Measurements from ENCODE around the gene SDHAF1.
A peak's percentile ranks its signal among the peaks of the same experiment; 100 is the strongest.
"Not testable (repeated sequence)": the region's sequence is repeated elsewhere in the genome, so short reads cannot be mapped to it uniquely, and the experiment has no call there.

Gene SDHAF1

DNA sequence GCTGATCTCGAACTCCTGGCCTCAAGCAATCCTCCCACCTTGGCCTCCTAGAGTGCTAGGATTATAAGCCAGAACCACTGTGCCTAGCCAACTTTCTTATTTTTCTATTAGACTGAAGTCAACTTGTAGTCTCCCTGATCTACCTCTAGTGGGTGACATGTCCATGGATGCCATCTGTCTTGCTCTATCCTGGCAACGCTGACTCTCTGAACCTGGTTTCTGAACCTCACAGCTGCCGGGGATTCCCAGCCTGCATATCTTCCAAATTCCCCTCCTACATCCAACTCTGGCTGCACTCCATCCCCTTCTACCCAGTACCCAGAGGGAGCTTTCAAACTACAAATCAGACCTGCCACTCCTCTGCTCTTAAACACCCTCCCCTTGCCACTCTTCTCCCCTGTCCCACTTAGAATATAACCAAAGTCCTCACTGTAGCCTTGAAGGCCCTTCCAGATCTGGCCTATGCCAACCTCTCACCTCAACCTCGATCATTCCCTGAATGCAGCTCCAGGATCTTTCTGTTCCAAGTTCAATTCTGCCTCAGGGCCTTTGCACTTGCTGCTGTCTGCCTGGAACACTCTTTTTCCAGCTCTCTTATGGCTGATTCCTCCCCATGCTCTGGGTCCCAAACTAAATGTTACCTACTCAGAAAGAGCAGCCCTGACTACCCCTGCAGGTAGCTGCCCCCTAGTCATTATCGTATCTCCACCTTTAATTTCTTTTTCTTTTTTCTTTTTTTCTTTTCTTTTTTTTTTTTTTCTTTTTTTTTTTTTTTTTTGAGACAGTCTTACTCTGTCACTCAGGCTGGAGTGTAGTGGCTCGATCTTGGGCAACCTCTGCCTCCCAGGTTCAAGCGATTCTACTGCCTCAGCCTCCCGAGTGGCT is 35.5 kb downstream of the SDHAF1 start:
- in situ Hi-C loops (cut with HindIII; ENCODE audit: low sequenced_read_pairs): no loop called here
- TF ChIP-seq, protein P1, sequence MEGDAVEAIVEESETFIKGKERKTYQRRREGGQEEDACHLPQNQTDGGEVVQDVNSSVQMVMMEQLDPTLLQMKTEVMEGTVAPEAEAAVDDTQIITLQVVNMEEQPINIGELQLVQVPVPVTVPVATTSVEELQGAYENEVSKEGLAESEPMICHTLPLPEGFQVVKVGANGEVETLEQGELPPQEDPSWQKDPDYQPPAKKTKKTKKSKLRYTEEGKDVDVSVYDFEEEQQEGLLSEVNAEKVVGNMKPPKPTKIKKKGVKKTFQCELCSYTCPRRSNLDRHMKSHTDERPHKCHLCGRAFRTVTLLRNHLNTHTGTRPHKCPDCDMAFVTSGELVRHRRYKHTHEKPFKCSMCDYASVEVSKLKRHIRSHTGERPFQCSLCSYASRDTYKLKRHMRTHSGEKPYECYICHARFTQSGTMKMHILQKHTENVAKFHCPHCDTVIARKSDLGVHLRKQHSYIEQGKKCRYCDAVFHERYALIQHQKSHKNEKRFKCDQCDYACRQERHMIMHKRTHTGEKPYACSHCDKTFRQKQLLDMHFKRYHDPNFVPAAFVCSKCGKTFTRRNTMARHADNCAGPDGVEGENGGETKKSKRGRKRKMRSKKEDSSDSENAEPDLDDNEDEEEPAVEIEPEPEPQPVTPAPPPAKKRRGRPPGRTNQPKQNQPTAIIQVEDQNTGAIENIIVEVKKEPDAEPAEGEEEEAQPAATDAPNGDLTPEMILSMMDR (IDR thresholded peaks at IDR 0.05; ENCODE audit: low read depth, low read length): peak; percentile 14
- H3K4me3 ChIP-seq (ENCODE audit: low read depth, low read length): no peak overlapping the region
- DNase-seq (ENCODE audit: low read depth, low spot score): no peak

DNA sequence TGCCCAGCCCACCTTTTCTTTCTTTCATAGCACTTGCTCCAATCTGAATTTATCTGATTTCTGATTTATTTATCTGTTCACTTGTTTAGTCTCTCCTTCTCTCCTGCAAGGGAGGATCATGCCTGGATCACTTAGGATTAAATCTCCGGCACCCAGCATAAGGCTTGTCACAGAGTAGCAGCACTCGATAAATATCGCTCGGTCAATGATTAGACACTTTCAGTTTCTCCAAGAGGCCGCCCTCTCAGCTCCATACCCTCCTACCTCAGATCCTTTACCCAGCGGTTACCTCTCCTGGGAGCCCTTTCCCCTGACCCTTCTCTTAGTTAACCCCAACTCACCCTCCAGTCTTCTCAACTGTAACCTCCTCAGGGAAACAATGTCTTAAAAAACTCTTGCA is 36.3 kb downstream of the SDHAF1 start:
- no peak overlapping the region for H3K4me3 ChIP-seq (ENCODE audit: low read depth, low read length)
- TF ChIP-seq, protein P1 (IDR thresholded peaks at IDR 0.05; ENCODE audit: low read depth, low read length): no peak
- in situ Hi-C loops (cut with HindIII; ENCODE audit: low sequenced_read_pairs): no loop called here
- no peak for DNase-seq (ENCODE audit: low read depth, low spot score)

DNA sequence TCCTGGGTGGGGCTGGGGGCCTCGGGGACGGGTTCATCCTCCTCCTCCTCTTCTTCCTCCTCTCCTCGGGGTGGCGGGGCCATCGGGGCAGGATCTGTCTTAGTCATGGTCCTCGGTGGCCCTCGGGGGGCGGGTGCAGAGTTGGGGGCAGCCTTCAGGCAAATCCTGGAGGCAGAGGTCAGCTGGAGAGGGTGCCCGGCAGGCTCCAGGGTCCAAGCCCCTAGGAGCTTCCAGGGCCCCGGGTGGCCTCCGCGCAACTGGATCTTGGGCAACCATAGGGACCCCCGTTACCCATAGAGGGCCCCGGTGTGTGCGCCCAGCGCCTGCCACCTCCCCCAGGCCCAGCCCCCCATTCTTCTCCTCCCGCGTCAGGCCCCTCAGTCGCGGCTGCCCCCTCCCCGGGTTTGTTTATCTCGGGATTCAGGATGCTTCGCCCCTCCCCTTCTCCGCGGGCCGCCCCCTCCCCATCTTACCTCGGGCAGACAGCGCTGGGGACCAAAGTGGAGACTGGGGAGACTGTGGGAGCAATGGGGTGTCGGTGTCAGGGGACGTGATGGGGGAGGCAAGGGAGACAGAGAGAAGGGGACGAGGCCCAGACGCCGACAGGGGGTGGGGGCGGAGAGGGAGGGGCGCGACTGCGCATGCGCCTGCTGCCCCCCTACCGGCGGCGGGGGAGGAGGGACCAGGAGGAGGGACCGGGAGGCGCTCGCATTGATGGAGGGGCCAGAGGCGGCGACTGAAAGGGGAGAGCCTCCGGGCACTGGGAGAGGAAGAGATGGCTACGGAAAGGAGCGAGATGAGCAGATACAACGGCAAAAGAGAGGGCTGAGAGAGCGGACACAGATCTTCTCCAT is 37.5 kb downstream of the SDHAF1 start, which contains the start of gene CLIP3:
Gene CLIP3 (minus strand): TSS at position 623 of the 854 bp plus-strand sequence. CDS start 516 bp downstream, at position 107.
- H3K4me3 ChIP-seq (ENCODE audit: low read depth, low read length): peak within 1 kb of the TSS; percentile 81
- in situ Hi-C loops (cut with HindIII; ENCODE audit: low sequenced_read_pairs): no loop called here
- peak; percentile 63 for DNase-seq (ENCODE audit: low read depth, low spot score)
- TF ChIP-seq, protein P1 (IDR thresholded peaks at IDR 0.05; ENCODE audit: low read depth, low read length): no peak

DNA sequence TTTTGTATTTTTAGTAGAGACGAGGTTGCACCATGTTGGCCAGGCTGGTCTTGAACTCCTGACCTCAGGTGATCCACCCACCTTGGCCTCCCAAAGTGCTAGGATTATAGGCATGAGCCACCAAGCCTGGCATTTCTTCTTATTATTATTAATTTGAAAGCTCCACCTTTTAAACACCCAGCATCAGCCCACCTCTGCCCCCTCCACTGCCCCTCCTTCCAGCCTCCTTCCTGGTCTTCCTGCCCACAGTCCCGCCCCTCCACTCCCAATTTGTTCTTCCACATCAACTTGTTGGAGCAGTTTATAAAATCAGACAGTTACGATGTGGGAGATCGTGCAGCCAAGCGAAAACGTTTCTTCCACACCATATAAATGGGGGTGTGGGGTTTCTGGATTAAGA is 45.5 kb downstream of the SDHAF1 start:
- no peak for DNase-seq (ENCODE audit: low read depth, low spot score)
- no peak overlapping the region for H3K4me3 ChIP-seq (ENCODE audit: low read depth, low read length)
- TF ChIP-seq, protein P1 (IDR thresholded peaks at IDR 0.05; ENCODE audit: low read depth, low read length): no peak
- in situ Hi-C loops (cut with HindIII; ENCODE audit: low sequenced_read_pairs): no loop called here

DNA sequence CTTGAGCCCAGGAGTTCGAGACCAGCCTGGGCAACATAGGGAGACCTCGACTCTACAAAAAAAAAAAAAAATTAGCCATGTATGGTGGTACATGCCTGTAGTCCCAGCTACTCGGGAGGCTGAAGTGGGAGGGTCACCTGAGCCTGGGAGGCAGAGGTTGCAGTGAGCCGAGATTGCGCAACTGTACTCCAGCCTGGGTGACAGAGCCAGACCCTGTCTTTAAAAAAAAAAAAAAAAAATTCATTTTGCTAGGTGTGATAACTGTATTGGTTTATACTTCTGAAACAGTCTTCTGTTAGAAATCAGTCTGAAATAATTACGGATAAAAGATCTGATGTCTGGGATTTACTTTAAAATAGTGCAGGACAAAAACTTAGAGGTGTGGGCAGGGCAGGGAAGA is 46.1 kb downstream of the SDHAF1 start:
- H3K4me3 ChIP-seq (ENCODE audit: low read depth, low read length); DNase-seq (ENCODE audit: low read depth, low spot score); in situ Hi-C loops (cut with HindIII; ENCODE audit: low sequenced_read_pairs): not testable (repeated sequence)

DNA sequence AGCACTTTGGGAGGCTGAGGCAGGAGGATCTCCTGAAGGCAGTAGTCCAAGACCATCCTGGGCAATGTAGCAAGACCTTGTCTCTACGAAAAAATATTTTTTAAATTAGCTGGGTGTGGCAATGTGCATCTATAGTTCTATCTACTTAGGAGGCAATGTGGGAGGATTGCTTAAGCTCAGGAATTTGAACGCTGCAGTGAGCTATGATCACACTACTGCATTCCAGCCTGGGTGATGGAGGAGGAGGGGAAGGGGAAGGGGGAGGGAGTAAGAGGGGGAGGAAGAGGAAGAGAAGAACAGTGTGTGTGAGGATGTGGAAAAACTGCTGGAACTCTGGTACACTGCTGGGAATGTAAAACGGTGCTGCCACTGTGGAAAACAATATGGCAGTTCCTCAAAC is 46.8 kb downstream of the SDHAF1 start:
- no peak overlapping the region for H3K4me3 ChIP-seq (ENCODE audit: low read depth, low read length)
- DNase-seq (ENCODE audit: low read depth, low spot score): peak; percentile 43
- TF ChIP-seq, protein P1 (IDR thresholded peaks at IDR 0.05; ENCODE audit: low read depth, low read length): no peak
- in situ Hi-C loops (cut with HindIII; ENCODE audit: low sequenced_read_pairs): no loop called here

All from astrocyte of the spinal cord (primary cell).